Stimulated activated naive CD8-positive, alpha-beta T cell treated with anti-CD3 and anti-CD28 coated beads, Interleukin-15, amount 100 ng/mL, for 72 hours (primary cell): ENCODE results near the gene TFCP2L1.
"Not testable (repeated sequence)": the region's sequence is repeated elsewhere in the genome, so short reads cannot be mapped to it uniquely, and the experiment has no call there.

Experiments
- ATAC-seq: fragments of 150-1000 bp; cut with Tn5 transposase; 2 replicates; pipeline ENCODE4 v1.10.0; 2021; ENCODE audit warnings: mild to moderate bottlenecking, moderate library complexity
- DNase-seq, 2 donors: peaks; one replicate each; pipeline ENCODE4 v3.0.0; 2021 to 2022
- H3K27ac Mint-ChIP-seq, 2 donors: one replicate each; pipeline ENCODE4 v1.8.0; 2022; ENCODE audit warnings: mild to moderate bottlenecking in 2 of 2, mixed read lengths in 2 of 2, moderate library complexity in 2 of 2
- H3K27me3 Mint-ChIP-seq: one replicate; pipeline ENCODE4 v1.8.0; 2022; ENCODE audit warnings: mixed read lengths
- H3K4me1 Mint-ChIP-seq: one replicate; pipeline ENCODE4 v1.8.0; 2022; ENCODE audit warnings: mild to moderate bottlenecking, mixed read lengths
- H3K4me3 Mint-ChIP-seq, 2 donors: one replicate each; pipeline ENCODE4 v1.8.0; 2022; ENCODE audit warnings: mild to moderate bottlenecking in 2 of 2, mixed read lengths in 2 of 2, moderate library complexity in 1 of 2
- H3K9me3 Mint-ChIP-seq, 2 donors: one replicate each; pipeline ENCODE4 v1.8.0; 2022; ENCODE audit warnings: mixed read lengths in 2 of 2

TFCP2L1 gene, protein sequence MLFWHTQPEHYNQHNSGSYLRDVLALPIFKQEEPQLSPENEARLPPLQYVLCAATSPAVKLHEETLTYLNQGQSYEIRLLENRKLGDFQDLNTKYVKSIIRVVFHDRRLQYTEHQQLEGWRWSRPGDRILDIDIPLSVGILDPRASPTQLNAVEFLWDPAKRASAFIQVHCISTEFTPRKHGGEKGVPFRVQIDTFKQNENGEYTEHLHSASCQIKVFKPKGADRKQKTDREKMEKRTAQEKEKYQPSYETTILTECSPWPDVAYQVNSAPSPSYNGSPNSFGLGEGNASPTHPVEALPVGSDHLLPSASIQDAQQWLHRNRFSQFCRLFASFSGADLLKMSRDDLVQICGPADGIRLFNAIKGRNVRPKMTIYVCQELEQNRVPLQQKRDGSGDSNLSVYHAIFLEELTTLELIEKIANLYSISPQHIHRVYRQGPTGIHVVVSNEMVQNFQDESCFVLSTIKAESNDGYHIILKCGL

GRCh38 chr2:121284463-121285449 lies at the start of gene TFCP2L1:
Gene TFCP2L1, minus strand, starts transcription at chr2:121285202. Its CDS starts 93 bp downstream, at chr2:121285109.
- Mint-ChIP-seq H3K4me3 (peak within 1 kb of the TSS; percentile 64 to 79), H3K27ac (no peak within 1 kb of the TSS), H3K4me1 (peaks cover 6% of the 10 kb centered on the region), H3K9me3 (no peaks in the 10 kb centered on the region), H3K27me3 (peaks cover 63% of the 10 kb centered on the region)
- ATAC-seq (peak; percentile 66), DNase-seq (peak; percentile 9 to 14)

- peak; percentile 57 for ATAC-seq
- no peak for DNase-seq
- Mint-ChIP-seq H3K27ac (peak overlapping the region in 1 of 2 donors; percentile 87), H3K27me3 (peaks cover 8% of the 10 kb centered on the region), H3K4me1 (peaks cover 6% of the 10 kb centered on the region), H3K9me3 (no peaks in the 10 kb centered on the region), H3K4me3 (no peak overlapping the region)
These were observed 49.0 kb upstream of the TFCP2L1 start for GRCh38 chr2:121333834-121334558.

- Mint-ChIP-seq H3K4me3 (no peak overlapping the region), H3K9me3 (no peaks in the 10 kb centered on the region), H3K27ac (peak overlapping the region in 1 of 2 donors; percentile 87), H3K27me3 (peaks cover 8% of the 10 kb centered on the region), H3K4me1 (peaks cover 6% of the 10 kb centered on the region)
- ATAC-seq (no peak), DNase-seq (no peak)
These were observed 48.2 kb upstream of the TFCP2L1 start for GRCh38 chr2:121333231-121333630.

- DNase-seq, H3K27ac Mint-ChIP-seq, H3K27me3 Mint-ChIP-seq, H3K4me1 Mint-ChIP-seq, H3K9me3 Mint-ChIP-seq, ATAC-seq, H3K4me3 Mint-ChIP-seq: not testable (repeated sequence)
These were observed 46.3 kb upstream of the TFCP2L1 start for GRCh38 chr2:121331324-121331723.

DNA sequence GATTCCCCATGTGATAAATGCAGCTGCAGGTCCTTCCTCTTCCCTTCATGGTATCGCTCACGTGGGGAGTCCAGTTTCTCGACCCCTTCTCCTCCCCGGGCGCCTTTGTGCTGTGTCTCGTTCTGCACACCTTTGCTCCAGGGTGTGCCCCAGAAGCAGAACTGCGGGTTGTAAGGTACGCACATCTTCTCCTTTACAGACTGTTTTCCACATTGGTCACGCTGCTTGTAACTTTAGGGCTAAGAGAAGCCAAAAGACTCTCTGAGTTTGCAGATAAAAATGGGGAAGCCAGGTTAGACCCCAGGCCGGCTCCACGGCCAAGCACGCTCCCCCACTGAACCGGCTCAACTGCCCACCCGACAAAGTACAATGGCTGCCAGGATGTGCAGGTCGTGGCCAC lies 45.9 kb upstream of the TFCP2L1 start:
- no peak for DNase-seq
- Mint-ChIP-seq H3K4me1 (peaks cover 1% of the 10 kb centered on the region), H3K4me3 (no peak overlapping the region), H3K27me3 (peaks cover 8% of the 10 kb centered on the region), H3K27ac (no peak overlapping the region), H3K9me3 (no peaks in the 10 kb centered on the region)
- no peak for ATAC-seq

DNA sequence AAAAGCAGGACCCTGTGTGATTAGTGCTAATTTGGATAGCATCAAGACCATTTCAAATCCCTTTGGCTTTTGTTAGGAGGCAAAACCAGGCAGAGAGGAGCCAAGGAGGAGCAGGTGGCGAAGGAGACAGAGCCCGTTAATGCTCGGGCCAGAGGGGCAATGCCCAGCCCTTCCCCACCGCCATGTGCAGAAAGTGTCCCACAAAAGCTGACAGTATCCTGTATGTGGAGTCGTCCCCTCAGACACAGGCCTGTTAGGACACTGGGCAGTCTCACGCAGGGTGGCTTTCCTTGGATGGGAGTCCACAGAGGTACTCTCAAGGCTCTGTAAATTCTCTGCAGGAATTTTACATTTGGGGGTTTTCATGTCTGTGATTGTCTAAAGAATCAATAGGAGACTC lies 44.8 kb upstream of the TFCP2L1 start:
- Mint-ChIP-seq H3K4me3 (no peak overlapping the region), H3K27ac (no peak overlapping the region), H3K27me3 (peaks cover 15% of the 10 kb centered on the region), H3K4me1 (no peaks in the 10 kb centered on the region), H3K9me3 (no peaks in the 10 kb centered on the region)
- no peak for ATAC-seq
- no peak for DNase-seq

DNA sequence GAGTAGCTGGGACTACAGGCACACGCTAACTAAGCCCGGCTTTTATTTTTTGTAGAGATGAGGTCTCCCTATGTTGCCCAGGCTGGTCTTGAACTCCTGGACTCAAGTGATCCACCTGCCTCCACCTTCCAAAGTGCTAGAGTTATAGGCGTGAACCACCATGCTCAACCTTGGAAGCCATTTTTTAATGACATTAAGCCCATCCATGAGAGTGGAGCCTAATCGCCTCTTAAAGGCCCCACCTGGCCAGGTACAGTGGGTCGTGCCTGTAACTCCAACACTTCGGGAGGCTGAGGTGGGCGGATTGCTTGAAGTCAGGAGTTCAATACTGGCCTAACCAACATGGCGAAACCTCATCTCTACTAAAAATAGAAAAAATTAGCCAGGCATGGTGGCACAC lies 41.6 kb upstream of the TFCP2L1 start:
- Mint-ChIP-seq H3K4me3 (no peak overlapping the region), H3K27ac (no peak overlapping the region), H3K9me3 (no peaks in the 10 kb centered on the region), H3K27me3 (peaks cover 15% of the 10 kb centered on the region), H3K4me1 (no peaks in the 10 kb centered on the region)
- DNase-seq (no peak), ATAC-seq (no peak)

- H3K4me1 Mint-ChIP-seq: no peaks in the 10 kb centered on the region
- H3K4me3 Mint-ChIP-seq: no peak overlapping the region
- ATAC-seq (no peak), DNase-seq (no peak)
- no peak overlapping the region for H3K27ac Mint-ChIP-seq
- H3K27me3 Mint-ChIP-seq: peaks cover 12% of the 10 kb centered on the region
- no peaks in the 10 kb centered on the region for H3K9me3 Mint-ChIP-seq
These were observed 39.6 kb upstream of the TFCP2L1 start for GRCh38 chr2:121324601-121325000.

DNA sequence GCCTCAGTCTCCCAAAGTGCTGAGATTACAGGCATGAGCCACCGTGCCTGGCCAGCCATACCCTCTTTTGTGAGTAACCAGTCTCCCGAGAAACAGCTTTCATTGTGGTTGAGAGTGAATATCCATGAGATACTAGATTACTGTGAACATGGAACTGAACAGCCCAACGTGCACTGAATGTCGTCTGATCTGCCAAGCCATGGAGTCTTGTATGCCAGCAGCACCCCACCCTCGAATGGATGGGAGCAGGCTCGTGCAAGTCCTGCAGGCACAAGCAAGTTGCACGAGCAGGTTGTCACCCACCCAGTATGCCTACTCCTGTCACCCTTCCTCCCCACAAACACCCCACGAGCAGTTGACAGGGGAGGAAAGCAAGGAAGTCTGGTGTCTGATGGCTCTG lies 36.5 kb upstream of the TFCP2L1 start:
- Mint-ChIP-seq H3K27ac (peak overlapping the region in 1 of 2 donors; percentile 42), H3K27me3 (peaks cover 7% of the 10 kb centered on the region), H3K4me1 (no peaks in the 10 kb centered on the region), H3K4me3 (no peak overlapping the region), H3K9me3 (no peaks in the 10 kb centered on the region)
- ATAC-seq: no peak
- no peak for DNase-seq

GRCh38 chr2:121319941-121320340 lies 34.9 kb upstream of the TFCP2L1 start:
- Mint-ChIP-seq H3K9me3 (no peaks in the 10 kb centered on the region), H3K27ac (no peak overlapping the region), H3K4me1 (no peaks in the 10 kb centered on the region), H3K4me3 (no peak overlapping the region), H3K27me3 (peaks cover under 1% of the 10 kb centered on the region)
- no peak for DNase-seq
- no peak for ATAC-seq

DNA sequence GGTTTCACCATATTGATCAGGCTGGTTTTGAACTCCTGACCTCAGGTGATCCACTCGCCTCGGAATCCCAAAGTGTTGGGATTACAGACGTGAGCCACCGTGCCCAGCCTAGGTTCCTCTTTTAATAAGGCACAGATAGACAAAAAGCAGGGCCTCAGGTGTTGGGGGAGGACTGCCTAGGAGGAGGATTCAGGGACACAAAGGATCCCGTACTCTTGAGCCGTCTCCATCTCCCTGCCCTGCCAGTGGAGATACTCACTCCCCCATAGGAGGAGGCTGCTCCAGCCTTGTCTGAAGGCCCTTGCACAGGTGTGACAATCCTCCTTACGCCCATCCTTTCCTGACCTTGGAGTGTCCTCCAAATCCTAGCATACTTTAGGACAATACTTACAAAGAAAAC lies 32.0 kb upstream of the TFCP2L1 start:
- no peak for DNase-seq
- no peaks in the 10 kb centered on the region for H3K27me3 Mint-ChIP-seq
- H3K4me3 Mint-ChIP-seq: no peak overlapping the region
- peak overlapping the region in 1 of 2 donors; percentile 71 for H3K27ac Mint-ChIP-seq
- H3K9me3 Mint-ChIP-seq: no peaks in the 10 kb centered on the region
- H3K4me1 Mint-ChIP-seq: no peaks in the 10 kb centered on the region
- ATAC-seq: no peak

- DNase-seq, ATAC-seq, H3K4me3 Mint-ChIP-seq, H3K27ac Mint-ChIP-seq, H3K9me3 Mint-ChIP-seq, H3K4me1 Mint-ChIP-seq: not testable (repeated sequence)
- peaks cover 10% of the 10 kb centered on the region for H3K27me3 Mint-ChIP-seq
These were observed 28.7 kb upstream of the TFCP2L1 start for GRCh38 chr2:121313701-121314100.

DNA sequence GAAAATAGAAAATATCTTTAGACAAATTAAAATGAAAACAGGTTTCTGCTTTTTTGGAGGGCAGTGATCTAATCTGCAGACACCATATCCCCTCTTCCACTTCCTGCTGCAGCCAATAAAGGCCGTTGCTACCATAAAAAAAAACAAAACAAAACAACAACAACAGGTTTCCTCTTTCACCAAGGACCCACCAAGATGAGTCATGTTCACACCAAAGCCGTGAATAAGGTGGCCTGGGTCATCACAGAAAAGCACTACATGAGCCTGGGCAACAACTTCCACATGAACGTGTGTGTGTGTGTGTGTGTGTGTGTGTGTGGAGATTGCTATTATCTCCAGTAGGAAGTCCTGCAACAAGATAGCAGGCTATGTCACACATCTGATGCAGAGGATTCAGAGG lies 24.8 kb upstream of the TFCP2L1 start:
- H3K27ac Mint-ChIP-seq: peak overlapping the region in 1 of 2 donors; percentile 37
- ATAC-seq (peak; percentile 55), DNase-seq (no peak)
- no peaks in the 10 kb centered on the region for H3K4me1 Mint-ChIP-seq
- no peaks in the 10 kb centered on the region for H3K9me3 Mint-ChIP-seq
- H3K27me3 Mint-ChIP-seq: peaks cover 42% of the 10 kb centered on the region
- no peak overlapping the region for H3K4me3 Mint-ChIP-seq

GRCh38 chr2:121309323-121309722 lies 24.3 kb upstream of the TFCP2L1 start:
- Mint-ChIP-seq H3K27ac (peak overlapping the region; percentile 29 to 79), H3K4me3 (no peak overlapping the region), H3K4me1 (no peaks in the 10 kb centered on the region)

DNA sequence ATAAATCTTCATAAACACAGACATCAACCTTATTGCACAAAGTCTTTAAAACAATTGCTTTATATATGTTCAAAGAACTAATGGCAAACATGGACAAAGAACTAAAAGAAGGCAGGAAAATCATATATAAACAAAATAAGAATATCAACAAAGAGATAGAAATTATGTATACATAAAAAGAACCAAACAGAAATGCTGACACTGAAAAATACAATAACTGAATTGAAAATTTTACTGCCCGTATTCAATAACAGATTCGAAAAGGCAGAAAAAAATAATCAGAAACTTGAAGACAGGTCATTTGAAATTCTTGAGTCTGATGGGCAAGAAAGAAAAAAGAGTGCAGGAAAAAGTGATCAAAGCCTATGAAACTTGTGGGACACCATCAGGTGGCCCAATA lies 22.0 kb upstream of the TFCP2L1 start:
- Mint-ChIP-seq H3K4me3 (no peak overlapping the region), H3K27me3 (peaks cover 55% of the 10 kb centered on the region), H3K27ac (peak overlapping the region in 1 of 2 donors; percentile 49), H3K4me1 (no peaks in the 10 kb centered on the region), H3K9me3 (no peaks in the 10 kb centered on the region)
- ATAC-seq: no peak
- no peak for DNase-seq

More at GRCh38 chr2:121309323-121309722, 24.3 kb upstream of the TFCP2L1 start:
- H3K27me3 Mint-ChIP-seq: peaks cover 47% of the 10 kb centered on the region
- DNase-seq (no peak), ATAC-seq (no peak)
- no peaks in the 10 kb centered on the region for H3K9me3 Mint-ChIP-seq
